Measurements from ENCODE around the gene BAG5.

The BAG5 gene

GRCh38 chr14:103547455-103547940 lies 15.0 kb downstream of the BAG5 start:
- DNase-seq (ENCODE audit: low read depth in 4 of 4, low spot score in 1 of 4): no peak

- DNase-seq (ENCODE audit: low read depth in 4 of 4, low spot score in 1 of 4): peak; percentile 59 to 68 (median 62)
These were observed 15.6 kb downstream of the BAG5 start for GRCh38 chr14:103546652-103547454.

GRCh38 chr14:103545915-103546651 lies 16.4 kb downstream of the BAG5 start:
- DNase-seq (ENCODE audit: low read depth in 4 of 4, low spot score in 1 of 4): no peak

GRCh38 chr14:103545219-103545914 lies 17.1 kb downstream of the BAG5 start:
- no peak for DNase-seq (ENCODE audit: low read depth in 4 of 4, low spot score in 1 of 4)

- no peak for DNase-seq (ENCODE audit: low read depth in 4 of 4, low spot score in 1 of 4)
These were observed 17.9 kb downstream of the BAG5 start for GRCh38 chr14:103544388-103545218.

- no peak for DNase-seq (ENCODE audit: low read depth in 4 of 4, low spot score in 1 of 4)
These were observed 18.6 kb downstream of the BAG5 start for GRCh38 chr14:103543721-103544387.

- no peak for DNase-seq (ENCODE audit: low read depth in 4 of 4, low spot score in 1 of 4)
These were observed 19.3 kb downstream of the BAG5 start for GRCh38 chr14:103543140-103543539.

- no peak for DNase-seq (ENCODE audit: low read depth in 4 of 4, low spot score in 1 of 4)
These were observed 19.8 kb downstream of the BAG5 start for GRCh38 chr14:103542605-103543088.

GRCh38 chr14:103541709-103542604 lies 20.5 kb downstream of the BAG5 start:
- DNase-seq (ENCODE audit: low read depth in 4 of 4, low spot score in 1 of 4): no peak

- DNase-seq (ENCODE audit: low read depth in 4 of 4, low spot score in 1 of 4): no peak
These were observed 21.4 kb downstream of the BAG5 start for GRCh38 chr14:103540821-103541708.

- no peak for DNase-seq (ENCODE audit: low read depth in 4 of 4, low spot score in 1 of 4)
These were observed 23.2 kb downstream of the BAG5 start for GRCh38 chr14:103539056-103539825.

- no peak for DNase-seq (ENCODE audit: low read depth in 4 of 4, low spot score in 1 of 4)
These were observed 24.0 kb downstream of the BAG5 start for GRCh38 chr14:103538291-103539055.

GRCh38 chr14:103537175-103537990 lies 25.1 kb downstream of the BAG5 start:
- no peak for DNase-seq (ENCODE audit: low read depth in 4 of 4, low spot score in 1 of 4)

GRCh38 chr14:103536693-103537092 lies 25.8 kb downstream of the BAG5 start:
- no peak for DNase-seq (ENCODE audit: low read depth in 4 of 4, low spot score in 1 of 4)

GRCh38 chr14:103535891-103536565 lies 26.4 kb downstream of the BAG5 start:
- DNase-seq (ENCODE audit: low read depth in 4 of 4, low spot score in 1 of 4): no peak
